Ramos (cell line): Measurements from ENCODE around the gene PRDX2.

Experiments
- in situ Hi-C: fragments of 300-500 bp; cut with MboI; formaldehyde crosslinking; loops from one replicate; pipeline ENCODE4 v1.14.3; 2022; ENCODE audit warnings: low sequenced_read_pairs; ENCODE audit not compliant: unreplicated experiment

Gene PRDX2

GRCh38 chr19:12783291-12783848 is 18.2 kb downstream of the PRDX2 start:
- in situ Hi-C loops = no loop called here

- in situ Hi-C loops = no loop called here
Observed at GRCh38 chr19:12782424-12783290, 18.9 kb downstream of the PRDX2 start.

- in situ Hi-C loops = no loop called here
Observed at GRCh38 chr19:12782174-12782423, 19.5 kb downstream of the PRDX2 start.

- in situ Hi-C loops = no loop called here
Observed at GRCh38 chr19:12779162-12779993, 22.2 kb downstream of the PRDX2 start.

GRCh38 chr19:12778905-12779161 is 22.8 kb downstream of the PRDX2 start:
- in situ Hi-C loops = no loop called here

GRCh38 chr19:12778017-12778904 is 23.3 kb downstream of the PRDX2 start:
- in situ Hi-C loops = no loop called here

GRCh38 chr19:12777217-12778016 is 24.2 kb downstream of the PRDX2 start:
- in situ Hi-C loops = no loop called here

GRCh38 chr19:12774588-12775555 is 26.7 kb downstream of the PRDX2 start, which contains the start of gene HOOK2:
Gene HOOK2 (minus strand): TSS chr19:12775552. CDS start chr19:12775449, 103 bp downstream.
- in situ Hi-C loops = no loop called here

- in situ Hi-C loops = no loop called here
Observed at GRCh38 chr19:12773571-12773970, 28.0 kb downstream of the PRDX2 start.

- in situ Hi-C loops = no loop called here
Observed at GRCh38 chr19:12772323-12772722, 29.3 kb downstream of the PRDX2 start.

- in situ Hi-C loops = no loop called here
Observed at GRCh38 chr19:12770922-12771321, 30.7 kb downstream of the PRDX2 start.

GRCh38 chr19:12769689-12770088 is 31.9 kb downstream of the PRDX2 start:
- in situ Hi-C loops = no loop called here

- in situ Hi-C loops = no loop called here
Observed at GRCh38 chr19:12767666-12768065, 33.9 kb downstream of the PRDX2 start.

- in situ Hi-C loops = no loop called here
Observed at GRCh38 chr19:12767150-12767549, 34.5 kb downstream of the PRDX2 start.

- in situ Hi-C loops = no loop called here
Observed at GRCh38 chr19:12766051-12766521, 35.5 kb downstream of the PRDX2 start.

GRCh38 chr19:12764698-12765097 is 36.9 kb downstream of the PRDX2 start:
- in situ Hi-C loops = loop anchor here (5.0 kb wide), 2 partner anchors 33 to 83 kb away; no protein-coding TSS in a partner anchor

- in situ Hi-C loops = loop anchor here (5.0 kb wide), 2 partner anchors 34 to 84 kb away; no protein-coding TSS in a partner anchor
Observed at GRCh38 chr19:12763100-12763499, 38.5 kb downstream of the PRDX2 start.

- in situ Hi-C loops = loop anchor here (5.0 kb wide), 2 partner anchors 38 to 88 kb away; no protein-coding TSS in a partner anchor
Observed at GRCh38 chr19:12759686-12760085, 41.9 kb downstream of the PRDX2 start.
